HG03439 (cell line): ENCODE results near the gene GNAS.
"Not testable (repeated sequence)": the region's sequence is repeated elsewhere in the genome, so short reads cannot be mapped to it uniquely, and the experiment has no call there.

ENCODE experiments used
- ATAC-seq: cut with Tn5 transposase; IDR thresholded peaks from one replicate; pipeline ENCODE4 v1.9.1; 2021; ENCODE audit warnings: mild to moderate bottlenecking, moderate library complexity; ENCODE audit not compliant: unreplicated experiment

GNAS gene

GRCh38 chr20:58826271-58826670 lies 26.2 kb upstream of the GNAS start:
- no peak for ATAC-seq

GRCh38 chr20:58828136-58828535 lies 24.4 kb upstream of the GNAS start:
- no peak for ATAC-seq

GRCh38 chr20:58828804-58829203 lies 23.7 kb upstream of the GNAS start:
- ATAC-seq, result not testable (repeated sequence)

GRCh38 chr20:58829531-58829941 lies 23.0 kb upstream of the GNAS start:
- ATAC-seq, result no peak

DNA sequence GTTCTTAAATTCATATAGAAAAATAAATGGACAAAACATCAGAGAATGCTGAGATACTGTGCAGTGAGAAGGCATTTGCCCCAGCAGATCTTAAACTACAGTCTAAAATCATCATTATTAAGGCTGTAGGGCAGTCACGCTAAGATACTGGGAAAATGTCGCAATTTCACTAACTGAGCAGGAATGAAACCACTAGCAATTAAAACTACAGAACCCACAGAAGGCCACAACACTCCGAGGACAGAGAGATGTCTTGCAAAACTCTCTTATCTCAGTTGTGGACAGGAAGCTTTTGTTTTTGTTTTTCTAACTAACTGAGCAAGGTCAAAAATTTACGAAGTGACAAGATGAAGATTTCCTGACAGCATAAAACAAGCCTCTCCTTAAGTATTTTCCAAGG lies 20.1 kb upstream of the GNAS start:
- ATAC-seq, result no peak

GRCh38 chr20:58833921-58834320 lies 18.6 kb upstream of the GNAS start:
- no peak for ATAC-seq

GRCh38 chr20:58835231-58835630 lies 17.3 kb upstream of the GNAS start:
- ATAC-seq, result no peak

DNA sequence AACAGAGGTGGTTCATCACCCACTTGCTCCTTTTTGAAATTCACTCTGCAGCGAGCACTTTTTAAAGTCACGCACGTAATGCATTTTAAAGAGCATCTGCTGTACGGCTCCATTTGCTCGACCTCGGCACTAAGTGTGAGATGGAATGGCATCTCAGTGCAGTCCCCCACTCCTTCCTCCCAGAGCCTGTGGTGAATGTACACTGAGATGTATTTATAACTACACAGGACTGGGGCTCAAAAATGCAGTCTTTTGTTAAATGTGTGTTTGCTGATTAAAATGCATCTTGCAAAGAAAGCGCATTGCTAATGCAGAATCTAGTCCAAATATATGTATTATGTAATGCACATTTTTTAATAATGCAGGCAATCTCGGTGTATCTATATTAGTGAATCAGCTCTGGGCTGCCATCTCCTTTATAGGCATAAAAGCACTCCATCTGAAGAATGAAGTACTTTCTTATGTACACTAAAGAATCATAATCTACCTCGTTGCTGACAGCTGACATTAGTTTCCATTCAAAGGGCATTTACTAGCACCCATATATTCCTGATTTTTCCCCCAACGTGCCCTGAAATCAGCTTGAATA lies 15.8 kb upstream of the GNAS start:
- no peak for ATAC-seq

DNA sequence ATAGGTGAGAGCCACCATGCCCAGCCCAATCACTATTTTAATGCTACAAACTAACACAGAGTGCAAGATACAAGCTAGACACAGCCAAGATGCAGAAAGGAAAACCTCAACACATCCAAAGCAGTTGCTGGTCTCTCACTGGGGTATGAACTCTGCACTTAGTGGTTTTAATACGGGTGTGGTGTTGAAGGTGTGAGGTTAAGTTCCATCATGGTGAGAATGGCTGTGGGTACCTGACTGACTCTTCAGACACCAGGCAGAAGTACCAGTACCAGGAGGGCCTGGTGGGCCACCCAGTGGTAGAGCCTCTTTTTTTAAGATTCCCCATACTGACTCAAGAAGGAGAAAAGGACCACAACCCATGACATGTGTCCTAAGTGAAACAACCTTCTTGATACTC lies 14.8 kb upstream of the GNAS start:
- no peak for ATAC-seq

DNA sequence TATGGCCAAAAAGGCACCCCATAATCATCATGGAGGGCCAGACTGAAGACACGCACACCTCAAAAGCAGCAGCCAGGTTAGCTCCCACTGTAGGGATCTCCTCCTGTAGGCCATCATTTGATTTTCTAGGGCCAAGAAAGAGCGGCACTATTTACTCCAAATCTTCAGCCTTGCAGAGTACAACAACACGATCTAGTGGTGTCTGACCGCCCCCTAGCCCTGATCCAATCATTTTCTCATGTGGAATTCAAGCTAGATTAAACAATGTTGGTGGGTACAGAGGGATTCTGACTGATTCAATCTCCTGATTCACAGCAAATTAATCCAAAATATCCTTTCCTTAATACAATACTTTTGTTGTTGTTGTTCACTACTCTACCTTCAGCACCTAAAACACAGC lies 14.3 kb upstream of the GNAS start:
- no peak for ATAC-seq

- no peak for ATAC-seq
Measured at GRCh38 chr20:58839474-58839874, 13.0 kb upstream of the GNAS start.

- ATAC-seq, result no peak
Measured at GRCh38 chr20:58839991-58840747, 12.3 kb upstream of the GNAS start.

DNA sequence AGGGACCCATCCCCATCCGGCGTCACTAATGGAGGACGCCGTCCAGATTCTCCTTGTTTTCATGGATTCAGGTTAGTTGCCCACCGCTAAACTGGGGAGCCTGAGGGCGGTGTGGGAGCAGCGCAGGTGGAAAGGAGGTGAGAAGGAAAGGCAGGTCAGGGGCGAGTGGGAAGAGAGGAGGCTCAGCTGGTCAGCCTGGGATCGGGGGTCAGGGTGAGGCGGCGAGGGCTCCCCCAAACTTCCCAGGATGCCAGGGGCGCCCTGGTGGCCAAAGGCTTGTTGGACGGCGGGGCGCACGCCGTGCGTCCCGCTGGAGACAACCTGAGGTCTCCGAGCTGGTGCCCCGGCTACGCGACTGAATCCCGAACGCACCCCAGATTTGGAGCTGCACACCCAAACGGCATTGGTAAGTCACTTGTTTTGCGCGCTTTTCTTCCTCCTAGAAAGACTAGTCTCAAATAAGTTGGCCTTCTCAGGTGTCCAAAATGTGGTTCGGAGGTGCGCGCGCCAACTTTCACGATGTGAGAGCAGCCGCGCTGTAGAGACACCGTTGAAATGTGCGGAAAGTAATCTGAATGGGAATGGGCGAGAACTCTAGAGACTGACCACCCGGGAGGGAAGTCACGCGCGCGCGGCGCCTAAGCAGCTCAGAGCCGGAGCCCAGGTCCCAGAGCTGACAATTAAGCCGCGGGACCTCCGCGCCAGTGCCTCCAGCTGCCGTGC lies 11.5 kb upstream of the GNAS start:
- ATAC-seq, result no peak

- ATAC-seq, result no peak
Measured at GRCh38 chr20:58841539-58842264, 10.8 kb upstream of the GNAS start.

DNA sequence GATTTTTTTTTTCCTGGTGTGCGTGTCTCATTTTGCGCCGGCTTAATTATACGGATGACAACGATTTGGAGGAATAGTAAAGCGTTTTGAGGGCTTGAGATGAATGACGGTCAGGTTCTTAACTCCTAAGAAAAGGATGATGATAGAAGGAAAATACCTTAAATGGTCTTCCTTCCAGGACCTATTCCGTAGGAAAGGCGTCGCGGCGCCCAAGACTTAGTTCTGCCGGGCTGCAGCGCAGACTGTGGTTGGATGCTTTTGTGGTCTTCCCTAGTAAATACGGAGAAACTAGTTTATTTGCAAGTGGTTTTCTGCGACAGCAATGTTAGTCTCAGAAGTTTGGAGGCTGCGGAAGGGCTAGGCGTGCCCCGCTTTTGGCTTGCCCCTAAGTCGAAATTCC lies 10.2 kb upstream of the GNAS start:
- ATAC-seq, result no peak

- no peak for ATAC-seq
Measured at GRCh38 chr20:58843128-58843556, 9.4 kb upstream of the GNAS start.

DNA sequence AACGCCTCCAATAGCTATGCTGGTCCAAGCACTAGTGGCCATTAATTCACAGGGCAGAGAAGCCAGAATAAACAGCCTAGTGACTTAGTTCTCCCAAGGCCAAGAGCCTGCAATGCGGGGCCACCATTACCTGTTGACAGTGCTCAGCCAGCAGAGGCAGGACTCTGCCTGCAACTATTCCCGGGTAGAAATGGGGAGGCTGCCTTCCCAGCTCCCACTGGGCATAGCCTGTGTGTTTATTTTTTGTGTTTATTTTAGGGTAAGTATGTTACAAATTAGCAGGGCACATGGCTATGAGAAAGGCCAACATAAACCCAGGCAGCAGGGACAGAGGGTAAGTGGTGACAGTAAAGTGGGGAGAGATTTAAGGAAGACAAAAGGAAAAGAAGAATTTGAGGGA lies 6.8 kb upstream of the GNAS start:
- no peak for ATAC-seq

DNA sequence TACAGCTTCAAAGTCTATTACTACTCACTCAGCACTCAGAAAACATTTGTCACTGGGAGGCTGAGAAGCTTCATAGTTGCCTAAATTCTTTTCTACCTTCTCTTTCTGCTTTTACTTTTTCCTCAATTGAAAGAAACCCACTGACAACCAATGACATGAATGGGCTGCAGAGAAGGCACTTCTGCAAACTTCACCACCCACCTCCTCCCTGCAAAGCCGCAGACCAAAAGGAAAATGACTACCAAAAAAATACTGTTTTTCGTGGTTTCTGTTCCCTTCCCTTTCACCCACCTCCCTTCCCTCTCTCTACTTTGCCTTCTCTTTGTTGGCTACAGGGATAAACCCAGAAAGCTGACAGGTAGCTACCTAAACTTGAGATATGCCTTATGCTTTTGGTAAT lies 5.1 kb upstream of the GNAS start:
- no peak for ATAC-seq

GRCh38 chr20:58850693-58851174 lies 1.8 kb upstream of the GNAS start, which contains the start of gene GNAS-AS1:
Gene GNAS-AS1 (minus strand): TSS chr20:58850902.
- peak; percentile 76 for ATAC-seq

DNA sequence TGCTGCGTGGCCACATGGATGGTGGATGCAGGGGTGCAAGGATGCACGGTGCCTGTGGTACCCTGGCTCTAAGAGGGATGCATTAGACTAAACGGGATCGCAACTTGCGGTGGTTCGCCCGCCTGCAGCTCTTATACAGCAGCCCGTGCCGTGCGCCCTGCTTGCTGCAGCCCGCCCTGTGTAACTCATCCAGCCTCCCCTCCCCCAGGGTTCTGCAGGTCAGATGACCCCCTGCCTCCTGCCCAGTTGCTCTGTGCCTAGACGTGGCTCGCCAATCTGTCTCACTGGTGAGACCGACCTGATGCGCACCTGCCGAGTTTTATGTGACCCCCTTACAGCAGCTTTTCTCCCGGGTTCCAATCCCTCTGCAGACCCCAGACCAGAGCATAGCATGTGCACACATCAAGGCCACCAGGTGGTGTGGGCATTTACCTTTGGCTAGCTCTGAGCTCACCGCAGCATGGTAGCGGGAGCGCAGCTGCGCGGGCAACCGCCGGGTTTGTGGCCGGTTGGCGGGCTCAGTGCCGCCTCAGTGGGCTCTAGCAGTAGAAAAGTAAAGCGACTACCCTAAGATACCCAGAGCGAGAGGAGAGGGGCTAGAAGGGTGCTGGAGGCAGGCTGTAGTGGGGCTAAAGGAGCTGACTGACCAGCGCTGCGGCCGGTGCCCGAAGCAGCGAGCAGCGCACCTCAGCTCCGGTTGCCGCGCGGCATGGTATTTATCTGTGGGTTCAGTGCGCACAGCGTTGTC lies 1.1 kb upstream of the GNAS start:
- ATAC-seq, result no peak
